GM21619 (cell line): ENCODE data around the gene NIPAL3.

ENCODE experiments used
- ATAC-seq: cut with Tn5 transposase; IDR thresholded peaks from one replicate; pipeline ENCODE4 v1.9.1; 2021; ENCODE audit not compliant: unreplicated experiment

Gene NIPAL3

GRCh38 chr1:24415334-24415909, at the start of gene NIPAL3:
Gene NIPAL3 (plus strand): TSS chr1:24415802. CDS start chr1:24419548, 3,746 bp downstream.
- peak; percentile 89 for ATAC-seq

- no peak for ATAC-seq
These were observed 48.9 kb upstream of the NIPAL3 start for GRCh38 chr1:24366707-24367106.

- no peak for ATAC-seq
These were observed 46.4 kb upstream of the NIPAL3 start for GRCh38 chr1:24369199-24369598.

GRCh38 chr1:24369801-24370200, 45.8 kb upstream of the NIPAL3 start:
- no peak for ATAC-seq

- peak; percentile 56 for ATAC-seq
These were observed 42.6 kb upstream of the NIPAL3 start for GRCh38 chr1:24373044-24373443.

GRCh38 chr1:24373710-24374109, 41.9 kb upstream of the NIPAL3 start:
- ATAC-seq: no peak

- ATAC-seq: no peak
These were observed 40.5 kb upstream of the NIPAL3 start for GRCh38 chr1:24374891-24375786.

GRCh38 chr1:24379733-24380315, 35.8 kb upstream of the NIPAL3 start:
- no peak for ATAC-seq

GRCh38 chr1:24380508-24380907, 35.1 kb upstream of the NIPAL3 start:
- no peak for ATAC-seq

GRCh38 chr1:24381256-24381655, 34.3 kb upstream of the NIPAL3 start:
- ATAC-seq: no peak

GRCh38 chr1:24382165-24382577, 33.4 kb upstream of the NIPAL3 start:
- no peak for ATAC-seq

GRCh38 chr1:24383381-24383940, 32.1 kb upstream of the NIPAL3 start:
- ATAC-seq: no peak

GRCh38 chr1:24384251-24385090, 31.1 kb upstream of the NIPAL3 start:
- peak; percentile 79 for ATAC-seq

GRCh38 chr1:24385160-24385940, 30.3 kb upstream of the NIPAL3 start:
- no peak for ATAC-seq

GRCh38 chr1:24386241-24386640, 29.4 kb upstream of the NIPAL3 start:
- no peak for ATAC-seq

- ATAC-seq: no peak
These were observed 28.7 kb upstream of the NIPAL3 start for GRCh38 chr1:24386931-24387330.

- no peak for ATAC-seq
These were observed 27.9 kb upstream of the NIPAL3 start for GRCh38 chr1:24387636-24388175.

GRCh38 chr1:24388331-24388885, 27.2 kb upstream of the NIPAL3 start:
- ATAC-seq: no peak

- no peak for ATAC-seq
These were observed 26.3 kb upstream of the NIPAL3 start for GRCh38 chr1:24389231-24389678.
